Endodermal cell (in vitro differentiated cells): Measurements from ENCODE around the gene MAP3K5. TPM values are rescaled to one million over a fixed set of nuclear protein-coding genes. Genes with fewer than 3 reads are reported as not detected.

ENCODE experiments used
- DNase-seq: peaks from one replicate; pipeline ENCODE4 v3.0.0-alpha.2; 2017
- H3K27ac ChIP-seq: 2 replicates; pipeline ENCODE4 v1.5.1; 2013; ENCODE audit warnings: mild to moderate bottlenecking, low read depth, low read length, moderate library complexity
- H3K27me3 ChIP-seq: 2 replicates; pipeline ENCODE4 v1.6.1; 2013; ENCODE audit warnings: mild to moderate bottlenecking, low read length, moderate library complexity; ENCODE audit not compliant: insufficient read depth, control insufficient read depth, poor library complexity, severe bottlenecking
- H3K36me3 ChIP-seq: 2 replicates; pipeline ENCODE4 v1.7.0; 2013; ENCODE audit warnings: mild to moderate bottlenecking, low read length, moderate library complexity; ENCODE audit not compliant: control insufficient read depth, insufficient read depth
- H3K4me1 ChIP-seq: one replicate; pipeline ENCODE4 v1.7.0; 2013; ENCODE audit warnings: low read length; ENCODE audit not compliant: control insufficient read depth, insufficient read depth
- H3K4me3 ChIP-seq: 2 replicates; pipeline ENCODE4 v1.5.1; 2013; ENCODE audit warnings: mild to moderate bottlenecking, low read length, moderate library complexity
- H3K9ac ChIP-seq: 2 replicates; pipeline ENCODE4 v1.6.1; 2013; ENCODE audit warnings: mild to moderate bottlenecking, low read length, moderate library complexity; ENCODE audit not compliant: poor library complexity, severe bottlenecking; ENCODE audit errors: extremely low read depth
- H3K9me3 ChIP-seq: 2 replicates; pipeline ENCODE4 v1.6.1; 2013; ENCODE audit warnings: mild to moderate bottlenecking, low read length, moderate library complexity; ENCODE audit not compliant: control insufficient read depth
- H3K27ac Mint-ChIP-seq: 2 replicates; pipeline ENCODE4 v1.8.0; 2020; ENCODE audit warnings: mixed read lengths
- H3K27me3 Mint-ChIP-seq: 2 replicates; pipeline ENCODE4 v1.8.0; 2021; ENCODE audit warnings: mild to moderate bottlenecking, mixed read lengths; ENCODE audit not compliant: insufficient read depth
- H3K36me3 Mint-ChIP-seq: 2 replicates; pipeline ENCODE4 v1.8.0; 2020; ENCODE audit warnings: low read depth, mixed read lengths
- H3K4me1 Mint-ChIP-seq: 2 replicates; pipeline ENCODE4 v1.8.0; 2020; ENCODE audit warnings: mixed read lengths
- H3K4me3 Mint-ChIP-seq: 2 replicates; pipeline ENCODE4 v1.8.0; 2020; ENCODE audit warnings: mild to moderate bottlenecking, moderate library complexity, mixed read lengths
- H3K9me3 Mint-ChIP-seq: 2 replicates; pipeline ENCODE4 v1.8.0; 2020; ENCODE audit warnings: mild to moderate bottlenecking, mixed read lengths
- CTCF ChIP-seq: fragments of 200-600 bp; sonication (generic); conservative IDR thresholded peaks from 2 replicates; pipeline ENCODE4 v1.5.0; 2021; ENCODE audit warnings: antibody characterized with exemption, mild to moderate bottlenecking
- WGBS, 2 experiments: methylation state at CpG; one replicate each; pipeline versions ENCODE4 v1.1.5 to v1.1.7; 2013; ENCODE audit warnings: missing lambda C conversion rate in 2 of 2, mixed read lengths in 1 of 2; ENCODE audit not compliant: insufficient coverage in 1 of 2, insufficient read length in 1 of 2; 5-methylcytosine and 5-hydroxymethylcytosine counted together
- total RNA-seq, 2 donors: library from RNA; stranded (reverse); fragmentation: NEBNext Ultra II Directional in 1 of 2; extraction: Animal tissue kit (Norgen Biotek cat#: 25700) in 1 of 2; gene quantifications; 2 replicates in 1 of 2; 3 replicates in 1 of 2; pipeline ENCODE4 v1.2.1, GENCODE V29; 2021

The MAP3K5 gene
- total RNA-seq, 2 donors from 2014 or later: 1.6 to 3.4 TPM

- Histone ChIP-seq H3K36me3 (no peaks in the 10 kb centered on the region), H3K9ac (no peak overlapping the region), H3K4me1 (no peaks in the 10 kb centered on the region), H3K4me3 (no peak overlapping the region), H3K27ac (no peak overlapping the region), H3K9me3 (no peaks in the 10 kb centered on the region), H3K27me3 (no peaks in the 10 kb centered on the region)
- Mint-ChIP-seq H3K36me3 (no peaks in the 10 kb centered on the region), H3K9me3 (no peaks in the 10 kb centered on the region), H3K4me1 (no peaks in the 10 kb centered on the region), H3K27me3 (peaks cover 4% of the 10 kb centered on the region), H3K4me3 (no peak overlapping the region), H3K27ac (no peak overlapping the region)
- no peak for TF ChIP-seq CTCF
- DNase-seq: no peak
- 81% methylated on average over 1 of the region's 1 CpG; no CpG with 5 or more reads in 1 of the 2 experiments for WGBS, 2 experiments
These were observed 10.1 kb downstream of the MAP3K5 start for GRCh38 chr6:136782021-136782770.

GRCh38 chr6:136780972-136781371, 11.3 kb downstream of the MAP3K5 start:
- no peak overlapping the region for H3K4me3 ChIP-seq
- H3K27me3 ChIP-seq: no peaks in the 10 kb centered on the region
- H3K9me3 Mint-ChIP-seq: no peaks in the 10 kb centered on the region
- peaks cover 4% of the 10 kb centered on the region for H3K27me3 Mint-ChIP-seq
- H3K4me1 ChIP-seq: no peaks in the 10 kb centered on the region
- no peak for TF ChIP-seq CTCF
- H3K4me3 Mint-ChIP-seq: no peak overlapping the region
- H3K36me3 ChIP-seq: no peaks in the 10 kb centered on the region
- H3K27ac ChIP-seq: no peak overlapping the region
- H3K9me3 ChIP-seq: no peaks in the 10 kb centered on the region
- DNase-seq: no peak
- H3K4me1 Mint-ChIP-seq: no peaks in the 10 kb centered on the region
- H3K27ac Mint-ChIP-seq: no peak overlapping the region
- no peak overlapping the region for H3K9ac ChIP-seq
- no peaks in the 10 kb centered on the region for H3K36me3 Mint-ChIP-seq
- WGBS, 2 experiments: 92 to 96% methylated on average over 2 to 3 of the region's 3 CpGs

GRCh38 chr6:136779682-136780081, 12.6 kb downstream of the MAP3K5 start:
- no peak for DNase-seq
- H3K27me3 Mint-ChIP-seq: peaks cover 2% of the 10 kb centered on the region
- Histone ChIP-seq H3K36me3 (no peaks in the 10 kb centered on the region), H3K27ac (no peak overlapping the region), H3K4me3 (no peak overlapping the region), H3K27me3 (no peaks in the 10 kb centered on the region), H3K9ac (no peak overlapping the region), H3K9me3 (no peaks in the 10 kb centered on the region), H3K4me1 (no peaks in the 10 kb centered on the region)
- no peaks in the 10 kb centered on the region for H3K9me3 Mint-ChIP-seq
- H3K36me3 Mint-ChIP-seq: no peaks in the 10 kb centered on the region
- WGBS, 2 experiments: 88 to 89% methylated on average over 1 of the region's 1 CpG
- no peak overlapping the region for H3K4me3 Mint-ChIP-seq
- H3K27ac Mint-ChIP-seq: no peak overlapping the region
- H3K4me1 Mint-ChIP-seq: no peaks in the 10 kb centered on the region
- no peak for TF ChIP-seq CTCF
